ENCODE data around the gene UBAC2. TPM values are rescaled to one million over a fixed set of nuclear protein-coding genes. Genes with fewer than 3 reads are reported as not detected.

Gene UBAC2
- total RNA-seq, 1 donor from 2014 or later = 87.7 TPM

GRCh38 chr13:99296398-99296797 is 95.7 kb downstream of the UBAC2 start:
- TF ChIP-seq CTCF (IDR thresholded peaks at IDR 0.05) (no peak), EZH2phosphoT487 (IDR thresholded peaks at IDR 0.05) (no peak), EZH2 (IDR thresholded peaks at IDR 0.05) (no peak)
- H3K27ac ChIP-seq = no peak overlapping the region
- DNase-seq (ENCODE audit: low spot score) = no peak
- no peaks in the 10 kb centered on the region for H3K9me3 ChIP-seq (ENCODE audit: low read depth)
- no peak overlapping the region for H2AFZ ChIP-seq (replicated peaks)
- no peaks in the 10 kb centered on the region for H3K27me3 ChIP-seq
- Mint-ChIP-seq H3K27ac (no peak overlapping the region), H3K9me3 (no peaks in the 10 kb centered on the region), H3K4me1 (no peaks in the 10 kb centered on the region), H3K4me3 (no peak overlapping the region), H3K36me3 (no peaks in the 10 kb centered on the region), H3K27me3 (ENCODE audit: insufficient read depth, low read depth) (no peaks in the 10 kb centered on the region)
- peaks cover 11% of the 10 kb centered on the region for H4K20me1 ChIP-seq (ENCODE audit: low read depth)
- no peak overlapping the region for H3K9ac ChIP-seq
- no peak overlapping the region for H3K4me3 ChIP-seq
- no peaks in the 10 kb centered on the region for H3K79me2 ChIP-seq (ENCODE audit: low read depth)
- no peaks in the 10 kb centered on the region for H3F3A ChIP-seq (ENCODE audit: low read depth)
- H3K36me3 ChIP-seq = no peaks in the 10 kb centered on the region
- H3K4me1 ChIP-seq = no peaks in the 10 kb centered on the region
- H3K4me2 ChIP-seq = no peak overlapping the region

- Mint-ChIP-seq H3K36me3 (no peaks in the 10 kb centered on the region), H3K4me3 (no peak overlapping the region), H3K4me1 (no peaks in the 10 kb centered on the region), H3K27ac (no peak overlapping the region), H3K27me3 (ENCODE audit: insufficient read depth, low read depth) (no peaks in the 10 kb centered on the region), H3K9me3 (no peaks in the 10 kb centered on the region)
- TF ChIP-seq EZH2 (IDR thresholded peaks at IDR 0.05) (no peak), EZH2phosphoT487 (IDR thresholded peaks at IDR 0.05) (no peak), CTCF (IDR thresholded peaks at IDR 0.05) (no peak)
- H3K4me1 ChIP-seq = no peaks in the 10 kb centered on the region
- H3F3A ChIP-seq (ENCODE audit: low read depth) = no peaks in the 10 kb centered on the region
- DNase-seq (ENCODE audit: low spot score) = no peak
- H3K27me3 ChIP-seq = no peaks in the 10 kb centered on the region
- peaks cover 19% of the 10 kb centered on the region for H4K20me1 ChIP-seq (ENCODE audit: low read depth)
- H3K36me3 ChIP-seq = no peaks in the 10 kb centered on the region
- no peaks in the 10 kb centered on the region for H3K9me3 ChIP-seq (ENCODE audit: low read depth)
- no peak overlapping the region for H3K4me3 ChIP-seq
- H3K27ac ChIP-seq = no peak overlapping the region
- no peaks in the 10 kb centered on the region for H3K79me2 ChIP-seq (ENCODE audit: low read depth)
- no peak overlapping the region for H2AFZ ChIP-seq (replicated peaks)
- no peak overlapping the region for H3K4me2 ChIP-seq
- H3K9ac ChIP-seq = no peak overlapping the region
Measured at GRCh38 chr13:99297331-99297730, 96.7 kb downstream of the UBAC2 start.

GRCh38 chr13:99298056-99298455 is 97.4 kb downstream of the UBAC2 start:
- Histone ChIP-seq H3K9ac (no peak overlapping the region), H3K27ac (no peak overlapping the region), H3K79me2 (ENCODE audit: low read depth) (no peaks in the 10 kb centered on the region), H2AFZ (replicated peaks) (no peak overlapping the region), H3K4me1 (no peaks in the 10 kb centered on the region), H3K4me2 (no peak overlapping the region), H3K9me3 (ENCODE audit: low read depth) (no peaks in the 10 kb centered on the region), H3K36me3 (no peaks in the 10 kb centered on the region), H4K20me1 (ENCODE audit: low read depth) (peaks cover 23% of the 10 kb centered on the region), H3K27me3 (no peaks in the 10 kb centered on the region), H3K4me3 (no peak overlapping the region), H3F3A (ENCODE audit: low read depth) (no peaks in the 10 kb centered on the region)
- Mint-ChIP-seq H3K36me3 (no peaks in the 10 kb centered on the region), H3K9me3 (no peaks in the 10 kb centered on the region), H3K27me3 (ENCODE audit: insufficient read depth, low read depth) (no peaks in the 10 kb centered on the region), H3K4me3 (no peak overlapping the region), H3K4me1 (no peaks in the 10 kb centered on the region), H3K27ac (no peak overlapping the region)
- TF ChIP-seq EZH2 (IDR thresholded peaks at IDR 0.05) = no peak
- no peak for TF ChIP-seq CTCF (IDR thresholded peaks at IDR 0.05)
- TF ChIP-seq EZH2phosphoT487 (IDR thresholded peaks at IDR 0.05) = no peak
- no peak for DNase-seq (ENCODE audit: low spot score)

Data from neural progenitor cell (in vitro differentiated cells).